SK-N-SH treated with all-trans-retinoic acid at 6 μM for 48 hours (cell line): ENCODE measurements around the gene SOWAHC.

ENCODE experiments used
- POU6F1 ChIP-seq: fragments of 250-450 bp; sonication (Bioruptor Pico); IDR thresholded peaks from 2 replicates; pipeline ENCODE4 v1.8.0; 2021; ENCODE audit warnings: low read depth, mild to moderate bottlenecking, moderate library complexity, borderline replicate concordance
- TCF4 ChIP-seq: fragments of 250-450 bp; sonication (Bioruptor Pico); IDR thresholded peaks from 2 replicates; pipeline ENCODE4 v1.8.0; 2021; ENCODE audit warnings: mild to moderate bottlenecking, moderate library complexity, borderline replicate concordance

GRCh38 chr2:109636317-109636716 is 22.2 kb downstream of the SOWAHC start:
- no peak for TF ChIP-seq POU6F1
- no peak for TF ChIP-seq TCF4 (CRISPR knock-in tag)
